ENCODE data around the gene PRR23E.

The PRR23E gene

DNA sequence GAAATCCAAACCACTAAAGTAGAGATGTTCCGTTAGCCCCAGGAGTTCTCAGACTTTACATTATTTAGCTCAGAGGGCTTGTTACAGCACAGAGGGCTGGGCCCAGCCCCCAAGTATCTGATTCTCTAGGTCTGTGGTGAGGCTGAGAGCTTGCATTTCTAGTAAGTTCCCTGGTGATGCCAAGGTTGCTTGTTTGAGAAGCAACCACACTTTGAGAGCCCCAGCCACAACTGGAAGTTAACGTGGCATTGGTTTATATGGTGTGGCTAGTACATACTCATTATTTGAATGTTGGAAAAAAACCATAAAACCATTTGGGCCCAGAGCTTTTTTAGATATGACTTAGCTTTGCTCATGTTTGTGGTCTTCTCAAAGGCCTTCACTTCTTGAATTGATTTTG, 35.9 kb downstream of the PRR23E start:
- peak; percentile 27 for DNase-seq (ENCODE audit: low spot score)

DNA sequence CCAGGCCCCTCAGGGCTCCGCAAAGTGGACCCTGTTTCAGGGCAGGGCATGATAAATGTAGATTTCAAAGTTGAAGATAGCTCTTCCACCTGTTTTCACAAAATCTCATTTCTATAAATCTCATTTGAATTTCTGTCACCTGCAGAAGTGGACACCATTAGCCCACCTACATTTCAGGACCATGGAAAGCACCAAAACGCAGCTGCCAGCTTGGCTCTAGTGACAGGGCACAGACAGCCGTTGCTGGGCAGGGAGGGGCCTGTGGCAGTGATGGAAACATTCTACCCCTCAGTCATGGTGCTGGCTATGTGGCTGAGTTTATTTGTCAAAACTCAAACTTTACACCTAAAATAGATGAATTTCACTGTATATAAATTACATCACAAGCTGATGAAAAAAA, 40.4 kb downstream of the PRR23E start:
- no peak for DNase-seq (ENCODE audit: low spot score)

GRCh38 chr3:127234778-127235177, 41.8 kb downstream of the PRR23E start:
- DNase-seq (ENCODE audit: low spot score) = no peak

- no peak for DNase-seq (ENCODE audit: low spot score)
Observed at GRCh38 chr3:127235706-127236105, 42.8 kb downstream of the PRR23E start.

DNA sequence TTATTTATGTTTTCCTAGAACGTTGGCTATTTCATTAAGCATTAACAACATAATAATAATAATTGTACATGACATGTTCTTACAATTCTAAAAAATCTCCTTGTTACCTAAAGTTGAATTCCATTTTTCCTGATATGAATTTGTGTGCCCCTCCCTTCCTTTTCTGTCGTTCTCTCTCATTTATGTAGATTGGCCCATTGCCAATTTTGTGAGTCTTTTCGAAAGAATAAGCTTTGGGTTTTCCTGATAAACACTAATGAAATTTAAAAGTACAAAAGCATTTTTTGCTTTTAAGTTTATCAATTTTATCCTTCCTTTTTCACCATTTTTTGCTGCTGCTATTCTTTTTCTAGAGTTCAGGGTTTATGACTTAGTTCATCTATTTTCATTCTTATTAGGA, 44.9 kb downstream of the PRR23E start:
- DNase-seq (ENCODE audit: low spot score) = no peak

- DNase-seq (ENCODE audit: low spot score) = no peak
Observed at GRCh38 chr3:127238602-127239001, 45.7 kb downstream of the PRR23E start.

- DNase-seq (ENCODE audit: low spot score) = no peak
Observed at GRCh38 chr3:127247292-127247691, 54.4 kb downstream of the PRR23E start.
